K562 (cell line): ENCODE results near the gene OR2V2. TPM values are rescaled to one million over a fixed set of nuclear protein-coding genes. Genes with fewer than 3 reads are reported as not detected.

Experiments
- C11orf30 ChIP-seq: fragments of 450-650 bp; IDR thresholded peaks from 2 replicates; pipeline ENCODE4 v1.6.1; 2016; ENCODE audit warnings: low read depth, mild to moderate bottlenecking
- FOXJ2 ChIP-seq: fragments of 200-800 bp; sonication (Bioruptor generic); IDR thresholded peaks from 2 replicates; pipeline ENCODE4 v1.6.1; 2016; ENCODE audit warnings: missing genetic modification characterization, missing compliant biosample characterization
- FOXJ3 ChIP-seq: sonication (generic); formaldehyde crosslinking; IDR thresholded peaks from 2 replicates; pipeline ENCODE4 v1.4.0; 2020; ENCODE audit warnings: mild to moderate bottlenecking, missing genetic modification reagents
- FOXK2 ChIP-seq, 2 experiments: fragments of 450-650 bp; IDR thresholded peaks in 1 of 2; conservative IDR thresholded peaks in 1 of 2; 2 replicates each; pipeline ENCODE4 v1.6.1; 2016; ENCODE audit warnings: low read depth in 2 of 2, mild to moderate bottlenecking in 1 of 2
- RAD21 ChIP-seq, 2 experiments: fragments of 250-450 bp in 1 of 2; fragments of 450-650 bp in 1 of 2; sonication (Bioruptor Pico) in 1 of 2; formaldehyde crosslinking in 1 of 2; IDR thresholded peaks in 1 of 2; conservative IDR thresholded peaks in 1 of 2; 2 replicates each; pipeline versions ENCODE4 v1.4.0 to v1.8.0; 2020 to 2022; ENCODE audit warnings: mild to moderate bottlenecking in 2 of 2, moderate library complexity in 1 of 2
- SMAD2 ChIP-seq: fragments of 150-350 bp; IDR thresholded peaks from 2 replicates; pipeline ENCODE4 v1.6.1; 2014; ENCODE audit warnings: low read depth, mild to moderate bottlenecking, low read length
- SRSF1 ChIP-seq: fragments of 200-400 bp; formaldehyde crosslinking; IDR thresholded peaks from 2 replicates; pipeline ENCODE4 v1.6.1; 2017; ENCODE audit warnings: mild to moderate bottlenecking, low read depth, low read length, moderate library complexity
- U2AF1 ChIP-seq: fragments of 200-400 bp; formaldehyde crosslinking; optimal IDR thresholded peaks from 2 replicates; pipeline ENCODE3; 2017; ENCODE audit warnings: mild to moderate bottlenecking, low read depth, low read length, moderate library complexity
- ZHX1 ChIP-seq: fragments of 150-350 bp; conservative IDR thresholded peaks from 2 replicates; pipeline ENCODE4 v1.6.1; 2014; ENCODE audit warnings: low read length
- ZMIZ1 ChIP-seq, 2 experiments: fragments of 150-350 bp in 1 of 2; IDR thresholded peaks; 2 replicates each; pipeline ENCODE4 v1.6.1; 2012 to 2016; ENCODE audit warnings: low read depth in 2 of 2, low read length in 2 of 2, mild to moderate bottlenecking in 1 of 2, moderate library complexity in 1 of 2
- polyA plus RNA-seq, 8 experiments: library from polyadenylated mRNA; depleted of rRNA in 4 of 8; stranded (reverse) in 5 of 8; unstranded in 3 of 8; fragments of >200 nt; fragmentation: Nextera tagmentation in 2 of 8; fragmentation: Illumina TruSeq in 1 of 8; extraction: Ambion mirVana in 2 of 8; extraction: Trizol in 1 of 8; gene quantifications; 2 replicates each; pipeline versions ENCODE4 v1.2.1 to v1.2.3, GENCODE V29; 2011 to 2014; ENCODE audit warnings: inconsistent platforms in 1 of 8, missing spikeins in 1 of 8
- total RNA-seq, 7 experiments: library from RNA; depleted of rRNA in 6 of 7; stranded (reverse); fragments of >200 nt in 6 of 7; fragmentation: Illumina TruSeq in 2 of 7; extraction: Trizol in 2 of 7; gene quantifications; 2 replicates each; pipeline versions ENCODE4 v1.2.1 to v1.2.3, GENCODE V29; 2011 to 2021; ENCODE audit warnings: low replicate concordance in 1 of 7
- TF ChIP-seq, protein P1 (sequence below): fragments of 250-450 bp; sonication (Bioruptor Pico); IDR thresholded peaks from 2 replicates; pipeline ENCODE4 v1.5.0; 2021; ENCODE audit warnings: mild to moderate bottlenecking, moderate library complexity
- TF ChIP-seq, protein P2 (sequence below): fragments of 450-650 bp; IDR thresholded peaks from 2 replicates; pipeline ENCODE4 v1.6.1; 2017; ENCODE audit warnings: mild to moderate bottlenecking, moderate library complexity
- TF ChIP-seq, protein P3 (sequence below): sonication (generic); formaldehyde crosslinking; IDR thresholded peaks from 2 replicates; pipeline ENCODE4 v1.8.1; 2023; ENCODE audit warnings: mild to moderate bottlenecking, missing genetic modification reagents

The OR2V2 gene
- total and polyA plus RNA-seq, 9 of the 15 experiments (the other 6 are each of a cell fraction or from before 2014, with no cell fraction given), result 0.01 TPM; not detected in 8

- TF ChIP-seq, protein P1, sequence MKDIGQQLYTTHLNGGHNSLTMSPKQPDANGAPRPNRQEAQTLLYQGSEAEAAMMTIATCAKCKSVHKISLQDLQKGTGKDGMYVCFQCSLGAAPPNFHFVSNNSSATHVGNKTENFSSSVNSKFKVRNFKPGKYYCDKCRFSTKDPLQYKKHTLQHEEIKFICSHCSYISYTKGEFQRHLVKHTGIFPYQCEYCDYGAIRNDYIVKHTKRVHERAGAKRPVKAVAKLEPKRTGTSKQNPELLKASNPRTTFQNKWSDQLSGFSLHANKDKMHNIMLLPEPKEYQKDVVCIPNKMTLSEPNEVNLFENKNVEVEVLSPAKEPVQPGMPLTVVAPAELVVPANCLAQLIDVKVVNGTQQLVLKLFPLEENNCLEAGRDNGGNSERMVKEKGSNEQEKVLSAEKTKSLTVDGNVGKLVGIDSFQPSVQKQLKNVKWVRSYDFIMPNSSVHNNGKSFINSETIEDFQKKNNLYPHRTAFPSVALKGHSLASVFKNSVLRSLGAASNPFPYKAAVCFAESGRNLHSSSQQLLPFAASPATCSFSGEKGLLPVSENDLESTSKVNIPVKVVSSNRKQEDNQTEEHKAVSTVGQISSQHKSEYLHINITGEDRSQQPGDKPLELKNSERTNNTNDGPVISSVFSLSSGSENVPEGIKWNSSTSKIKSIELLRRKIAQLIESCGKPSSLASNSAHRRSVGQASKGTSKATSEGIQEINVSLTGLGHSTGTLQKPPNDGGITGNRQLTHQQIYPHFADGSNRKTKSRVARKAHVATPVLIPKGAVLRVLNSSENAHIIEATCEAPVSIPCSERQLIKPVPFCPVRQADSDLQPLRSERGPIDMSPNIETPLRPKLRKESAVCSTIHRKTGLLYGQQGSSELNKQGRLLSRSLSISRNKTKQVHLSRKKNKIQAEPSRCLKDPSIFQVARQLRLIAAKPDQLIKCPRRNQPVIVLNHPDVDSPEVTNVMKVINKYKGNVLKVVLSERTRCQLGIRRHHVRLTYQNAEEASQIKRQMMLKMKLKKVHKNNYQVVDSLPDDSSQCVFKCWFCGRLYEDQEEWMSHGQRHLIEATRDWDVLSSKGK (CRISPR knock-in tag), result no peak
- TF ChIP-seq FOXJ3 (CRISPR knock-in tag) (no peak), FOXJ2 (tag) (no peak), U2AF1 (no peak), ZMIZ1 (IDR thresholded peaks at IDR 0.05; ENCODE audit: low read depth in 2 of 2, low read length in 2 of 2) (no peak), RAD21 (CRISPR knock-in tag; conservative IDR thresholded peaks at IDR 0.05 in 1 of 2, IDR thresholded peaks at IDR 0.05 in 1 of 2) (no peak), SMAD2 (no peak), C11orf30 (no peak), FOXK2 (conservative IDR thresholded peaks at IDR 0.05 in 1 of 2, IDR thresholded peaks at IDR 0.05 in 1 of 2; ENCODE audit: low read depth in 2 of 2) (peak in 1 of 2 experiments; percentile 50; a peak in 1 of 4 replicates), SRSF1 (no peak), ZHX1 (no peak)
- TF ChIP-seq, protein P2, sequence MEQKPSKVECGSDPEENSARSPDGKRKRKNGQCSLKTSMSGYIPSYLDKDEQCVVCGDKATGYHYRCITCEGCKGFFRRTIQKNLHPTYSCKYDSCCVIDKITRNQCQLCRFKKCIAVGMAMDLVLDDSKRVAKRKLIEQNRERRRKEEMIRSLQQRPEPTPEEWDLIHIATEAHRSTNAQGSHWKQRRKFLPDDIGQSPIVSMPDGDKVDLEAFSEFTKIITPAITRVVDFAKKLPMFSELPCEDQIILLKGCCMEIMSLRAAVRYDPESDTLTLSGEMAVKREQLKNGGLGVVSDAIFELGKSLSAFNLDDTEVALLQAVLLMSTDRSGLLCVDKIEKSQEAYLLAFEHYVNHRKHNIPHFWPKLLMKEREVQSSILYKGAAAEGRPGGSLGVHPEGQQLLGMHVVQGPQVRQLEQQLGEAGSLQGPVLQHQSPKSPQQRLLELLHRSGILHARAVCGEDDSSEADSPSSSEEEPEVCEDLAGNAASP, result no peak
- TF ChIP-seq, protein P3, sequence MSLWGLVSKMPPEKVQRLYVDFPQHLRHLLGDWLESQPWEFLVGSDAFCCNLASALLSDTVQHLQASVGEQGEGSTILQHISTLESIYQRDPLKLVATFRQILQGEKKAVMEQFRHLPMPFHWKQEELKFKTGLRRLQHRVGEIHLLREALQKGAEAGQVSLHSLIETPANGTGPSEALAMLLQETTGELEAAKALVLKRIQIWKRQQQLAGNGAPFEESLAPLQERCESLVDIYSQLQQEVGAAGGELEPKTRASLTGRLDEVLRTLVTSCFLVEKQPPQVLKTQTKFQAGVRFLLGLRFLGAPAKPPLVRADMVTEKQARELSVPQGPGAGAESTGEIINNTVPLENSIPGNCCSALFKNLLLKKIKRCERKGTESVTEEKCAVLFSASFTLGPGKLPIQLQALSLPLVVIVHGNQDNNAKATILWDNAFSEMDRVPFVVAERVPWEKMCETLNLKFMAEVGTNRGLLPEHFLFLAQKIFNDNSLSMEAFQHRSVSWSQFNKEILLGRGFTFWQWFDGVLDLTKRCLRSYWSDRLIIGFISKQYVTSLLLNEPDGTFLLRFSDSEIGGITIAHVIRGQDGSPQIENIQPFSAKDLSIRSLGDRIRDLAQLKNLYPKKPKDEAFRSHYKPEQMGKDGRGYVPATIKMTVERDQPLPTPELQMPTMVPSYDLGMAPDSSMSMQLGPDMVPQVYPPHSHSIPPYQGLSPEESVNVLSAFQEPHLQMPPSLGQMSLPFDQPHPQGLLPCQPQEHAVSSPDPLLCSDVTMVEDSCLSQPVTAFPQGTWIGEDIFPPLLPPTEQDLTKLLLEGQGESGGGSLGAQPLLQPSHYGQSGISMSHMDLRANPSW (CRISPR knock-in tag), result no peak
These were observed 39.7 kb upstream of the OR2V2 start (continued) for GRCh38 chr5:181107699-181108098.
